Activated CD4-positive, alpha-beta T cell treated with anti-CD3 and anti-CD28 coated beads, Interleukin-2, amount 10 ng/mL, durations not matched to agents 24 days and 14 days (primary cell): ENCODE data around the gene RAB13. TPM values are rescaled to one million over a fixed set of nuclear protein-coding genes. Genes with fewer than 3 reads are reported as not detected.

ENCODE experiments used
- total RNA-seq: library from RNA; stranded (reverse); gene quantifications from 2 replicates; pipeline ENCODE4 v1.2.3, GENCODE V29; 2022

The RAB13 gene
- total RNA-seq, 1 donor from 2014 or later: 6.5 TPM

Other genes starting within 250 kb of the RAB13 start
- 10.0 and 10.3 TPM in 2 replicates for gene SLC27A3, start 210.9 kb downstream of the RAB13 start, total RNA-seq
- 68.8 and 69.0 TPM in 2 replicates for gene GATAD2B, start 63.4 kb downstream of the RAB13 start, total RNA-seq
- gene DENND4B, start 39.6 kb downstream of the RAB13 start, total RNA-seq: 128 and 130 TPM in 2 replicates
- 72.4 and 76.8 TPM in 2 replicates for gene CRTC2, start 27.7 kb downstream of the RAB13 start, total RNA-seq
- 71.6 and 78.2 TPM in 2 replicates for gene SLC39A1, start 22.8 kb downstream of the RAB13 start, total RNA-seq
- 8.3 and 9.7 TPM in 2 replicates for gene CREB3L4, start 18.4 kb downstream of the RAB13 start, total RNA-seq
- 195 and 200 TPM in 2 replicates for gene JTB, start 8.7 kb downstream of the RAB13 start, total RNA-seq
- 1,207 and 1,242 TPM in 2 replicates for gene RPS27, start 4.4 kb upstream of the RAB13 start, total RNA-seq
- 0.02 TPM in 1 of 2 replicates, not detected in the other for gene NUP210L, start 168.7 kb upstream of the RAB13 start, total RNA-seq
- gene TPM3, start 205.8 kb upstream of the RAB13 start, total RNA-seq: 633 and 635 TPM in 2 replicates
- not detected in 2 replicates for gene CFAP141, start 220.0 kb upstream of the RAB13 start, total RNA-seq
- 277 and 281 TPM in 2 replicates for gene UBAP2L, start 234.6 kb upstream of the RAB13 start, total RNA-seq